GM19468 (cell line): ENCODE data around the gene PKNOX1.
"Not testable (repeated sequence)": the region's sequence is repeated elsewhere in the genome, so short reads cannot be mapped to it uniquely, and the experiment has no call there.

Experiments used
- ATAC-seq: cut with Tn5 transposase; IDR thresholded peaks from one replicate; pipeline ENCODE4 v1.9.1; 2021; ENCODE audit warnings: mild to moderate bottlenecking, moderate library complexity, moderate number of reproducible peaks; ENCODE audit not compliant: unreplicated experiment; ENCODE audit errors: extremely low read depth

The PKNOX1 gene

DNA sequence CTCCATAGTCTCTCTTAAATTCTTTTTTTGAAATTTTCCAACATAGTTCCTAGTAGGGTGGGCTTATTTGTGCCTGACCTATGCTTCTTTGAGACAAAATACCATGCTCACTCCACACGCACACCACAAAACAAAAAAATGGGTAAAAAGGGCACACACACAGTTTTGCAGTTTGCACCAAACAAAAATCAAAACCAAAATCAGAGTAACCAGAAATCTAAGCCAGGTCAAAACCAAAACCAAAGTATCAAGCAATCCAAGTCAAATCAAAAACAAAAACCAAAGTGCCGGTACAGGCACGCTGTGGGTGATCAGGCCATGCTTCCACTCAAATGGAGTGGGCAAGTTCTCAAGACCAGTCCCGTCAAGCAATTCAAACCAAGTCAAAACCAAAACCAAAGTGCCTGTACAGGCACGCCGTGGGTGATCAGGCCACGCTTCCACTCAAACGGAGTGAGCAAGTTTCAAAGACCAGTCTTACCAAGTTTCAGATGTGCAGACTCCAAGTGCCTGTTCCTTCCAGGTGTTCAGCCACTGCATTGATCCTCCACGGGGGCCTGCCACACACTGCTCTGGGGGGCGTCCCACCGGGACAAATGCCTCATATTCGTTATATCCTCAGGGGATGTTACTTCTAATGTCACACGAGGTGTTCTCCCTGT lies 25.1 kb upstream of the PKNOX1 start:
- ATAC-seq, result not testable (repeated sequence)

GRCh38 chr21:42951193-42951592 lies 23.2 kb upstream of the PKNOX1 start:
- not testable (repeated sequence) for ATAC-seq

GRCh38 chr21:42956824-42957630 lies 17.3 kb upstream of the PKNOX1 start:
- no peak for ATAC-seq

DNA sequence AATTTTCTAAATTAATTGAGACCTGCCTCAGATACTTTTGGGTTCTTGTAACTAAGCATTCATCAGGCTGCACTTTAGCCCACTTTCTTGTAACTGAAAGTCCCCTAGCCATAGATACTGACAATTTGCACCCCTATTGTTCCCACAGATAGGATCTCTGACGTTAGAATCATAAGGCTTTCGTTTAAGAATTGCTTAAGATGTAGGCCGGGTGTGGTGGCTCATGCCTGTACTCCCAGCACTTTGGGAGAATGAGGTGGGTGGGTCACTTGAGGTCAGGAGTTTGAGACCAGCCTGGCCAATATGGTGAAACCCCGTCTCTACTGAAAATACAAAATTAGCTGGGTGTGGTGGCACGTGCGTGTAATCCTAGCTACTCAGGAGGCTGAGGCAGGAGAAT lies 16.2 kb upstream of the PKNOX1 start:
- not testable (repeated sequence) for ATAC-seq

- no peak for ATAC-seq
Observed at GRCh38 chr21:42959728-42960127, 14.6 kb upstream of the PKNOX1 start.

DNA sequence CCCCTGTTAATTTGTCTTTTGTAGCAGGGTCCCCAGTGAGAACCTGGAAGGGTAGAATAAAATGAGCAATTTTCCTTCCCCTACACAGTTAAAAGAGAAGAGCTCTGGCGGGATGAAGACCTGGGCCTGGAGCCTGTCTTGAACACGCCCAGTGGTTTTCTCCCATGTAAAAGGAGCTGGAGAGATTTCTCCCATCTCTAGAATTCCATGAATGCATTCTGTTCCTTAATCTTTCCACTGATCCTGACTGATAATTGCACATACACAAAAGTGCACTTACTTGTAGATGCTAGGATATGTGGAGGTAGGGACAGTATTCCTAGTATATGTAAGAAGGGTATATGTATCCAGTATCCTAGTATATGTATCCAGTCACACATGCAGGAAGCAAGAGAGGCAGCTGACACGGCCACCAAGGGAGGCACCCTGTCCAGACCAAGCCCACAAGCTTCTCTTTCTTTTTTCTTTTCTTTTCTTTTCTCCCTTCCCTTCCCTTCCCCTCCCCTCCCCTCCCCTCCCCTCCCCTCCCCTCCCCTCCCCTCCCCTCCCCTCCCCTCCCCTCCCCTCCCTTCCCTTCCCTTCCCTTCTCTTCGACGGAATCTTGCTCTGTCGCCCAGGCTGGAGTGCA lies 11.9 kb upstream of the PKNOX1 start:
- no peak for ATAC-seq

GRCh38 chr21:42964086-42964485 lies 10.3 kb upstream of the PKNOX1 start:
- no peak for ATAC-seq

GRCh38 chr21:42964546-42965210 lies 9.7 kb upstream of the PKNOX1 start:
- ATAC-seq, result no peak

- no peak for ATAC-seq
Observed at GRCh38 chr21:42965211-42965560, 9.2 kb upstream of the PKNOX1 start.

GRCh38 chr21:42967616-42968015 lies 6.7 kb upstream of the PKNOX1 start:
- not testable (repeated sequence) for ATAC-seq

DNA sequence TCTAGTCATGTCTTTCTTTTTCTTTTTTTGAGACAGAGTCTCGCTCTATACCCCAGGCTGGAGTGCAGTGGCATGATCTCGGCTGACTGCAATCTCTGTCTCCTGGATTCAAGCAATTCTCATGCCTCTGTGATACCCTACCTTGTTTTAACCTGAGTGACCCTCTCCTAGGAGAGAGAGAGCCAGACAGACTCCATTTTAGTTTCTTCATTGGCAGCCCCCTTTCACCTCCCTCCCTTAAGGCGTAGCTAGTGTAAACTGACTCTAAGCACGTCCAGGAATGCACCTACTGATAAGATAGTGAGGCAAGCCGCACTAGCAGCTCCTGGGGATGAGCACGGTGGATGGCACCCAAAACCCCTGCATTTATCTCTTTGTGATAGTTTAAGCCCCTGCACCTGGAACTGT lies 5.2 kb upstream of the PKNOX1 start:
- no peak for ATAC-seq

- no peak for ATAC-seq
Observed at GRCh38 chr21:42970946-42971653, 3.3 kb upstream of the PKNOX1 start.

GRCh38 chr21:42971897-42972275 lies 2.5 kb upstream of the PKNOX1 start:
- no peak for ATAC-seq

- ATAC-seq, result no peak
Observed at GRCh38 chr21:42973309-42973990, 912 bp upstream of the PKNOX1 start.

DNA sequence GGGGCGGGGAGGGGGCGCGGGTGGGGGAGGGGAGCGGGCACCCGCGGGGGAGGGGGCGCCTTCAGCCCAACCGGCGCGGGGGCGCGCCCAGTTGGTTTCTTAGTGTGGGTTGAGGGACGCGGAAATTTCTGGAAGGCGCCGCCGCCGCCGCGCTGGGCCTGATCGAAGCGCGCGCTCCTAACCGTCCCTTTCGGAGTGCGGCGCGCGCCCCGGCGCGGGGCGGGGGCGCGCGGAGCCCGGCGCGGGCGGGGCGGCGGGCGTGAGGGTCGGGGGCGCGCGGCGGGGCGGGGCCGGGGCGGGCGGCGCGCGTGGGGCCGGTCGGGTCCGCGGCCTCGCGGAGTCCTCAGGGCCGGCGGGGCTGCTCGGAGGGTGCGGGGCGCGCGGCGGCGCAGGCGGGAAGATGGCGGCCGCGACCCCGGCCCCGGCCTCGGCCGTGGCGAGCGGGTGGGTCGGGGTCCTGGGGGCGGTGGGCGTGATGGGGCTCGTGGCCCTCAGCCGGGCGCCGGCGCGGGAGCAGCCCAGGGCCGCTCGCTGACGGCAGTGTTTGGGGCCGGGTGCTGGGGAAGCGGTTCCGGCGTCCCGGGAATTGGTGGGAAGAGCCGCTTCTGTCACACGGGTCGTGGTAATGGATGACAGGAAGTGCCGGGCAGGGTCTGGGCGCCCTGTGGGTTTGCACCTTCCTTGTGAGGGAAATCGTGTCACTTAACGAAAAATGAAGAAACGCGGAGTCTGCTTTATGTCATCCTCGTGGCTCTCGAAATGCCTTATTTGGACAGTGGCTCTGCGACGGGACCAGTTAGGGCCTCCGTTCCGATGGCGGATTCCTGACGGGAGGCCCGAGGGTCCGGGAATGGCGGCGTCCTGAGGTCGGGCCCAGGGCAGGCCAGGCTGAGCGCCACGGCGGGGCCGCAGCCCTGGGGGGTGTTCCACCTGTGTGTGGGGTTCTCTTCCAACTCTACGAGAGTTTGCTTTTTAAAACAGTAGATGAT lies 764 bp downstream of the PKNOX1 start:
- peak; percentile 6 for ATAC-seq

DNA sequence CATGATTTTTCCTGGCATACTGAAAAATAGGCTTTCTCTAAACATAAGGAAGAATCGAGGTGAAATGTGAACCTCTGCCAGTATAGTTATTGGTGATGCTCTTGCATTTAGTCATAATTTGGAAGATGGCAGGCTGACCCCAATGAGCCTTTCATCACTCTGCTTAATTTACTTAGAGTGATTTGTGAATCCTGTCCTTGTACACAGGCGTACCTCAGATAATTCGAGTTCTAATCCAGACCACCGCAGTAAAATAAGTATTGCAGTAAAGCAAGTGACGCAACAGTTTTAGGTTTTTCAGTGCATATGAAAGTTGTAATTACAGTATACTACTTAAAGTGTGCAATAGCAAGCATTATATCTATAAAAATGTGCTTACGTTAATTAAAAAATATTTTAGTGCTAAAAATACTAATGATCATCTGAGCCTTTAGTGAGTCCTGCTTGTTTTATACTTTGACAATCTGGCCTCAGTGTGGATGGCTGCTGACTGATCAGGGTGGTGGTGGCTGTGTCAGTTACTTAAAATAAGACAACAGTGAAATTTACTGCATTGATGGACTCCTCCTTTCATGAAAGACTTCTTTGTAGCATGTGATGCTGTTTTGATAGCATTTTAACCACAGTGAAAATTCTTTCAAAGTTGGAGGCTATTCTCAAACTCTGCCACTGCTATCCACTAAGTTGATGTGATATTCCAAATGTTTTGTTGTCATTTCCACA lies 1.7 kb downstream of the PKNOX1 start:
- ATAC-seq, result no peak

DNA sequence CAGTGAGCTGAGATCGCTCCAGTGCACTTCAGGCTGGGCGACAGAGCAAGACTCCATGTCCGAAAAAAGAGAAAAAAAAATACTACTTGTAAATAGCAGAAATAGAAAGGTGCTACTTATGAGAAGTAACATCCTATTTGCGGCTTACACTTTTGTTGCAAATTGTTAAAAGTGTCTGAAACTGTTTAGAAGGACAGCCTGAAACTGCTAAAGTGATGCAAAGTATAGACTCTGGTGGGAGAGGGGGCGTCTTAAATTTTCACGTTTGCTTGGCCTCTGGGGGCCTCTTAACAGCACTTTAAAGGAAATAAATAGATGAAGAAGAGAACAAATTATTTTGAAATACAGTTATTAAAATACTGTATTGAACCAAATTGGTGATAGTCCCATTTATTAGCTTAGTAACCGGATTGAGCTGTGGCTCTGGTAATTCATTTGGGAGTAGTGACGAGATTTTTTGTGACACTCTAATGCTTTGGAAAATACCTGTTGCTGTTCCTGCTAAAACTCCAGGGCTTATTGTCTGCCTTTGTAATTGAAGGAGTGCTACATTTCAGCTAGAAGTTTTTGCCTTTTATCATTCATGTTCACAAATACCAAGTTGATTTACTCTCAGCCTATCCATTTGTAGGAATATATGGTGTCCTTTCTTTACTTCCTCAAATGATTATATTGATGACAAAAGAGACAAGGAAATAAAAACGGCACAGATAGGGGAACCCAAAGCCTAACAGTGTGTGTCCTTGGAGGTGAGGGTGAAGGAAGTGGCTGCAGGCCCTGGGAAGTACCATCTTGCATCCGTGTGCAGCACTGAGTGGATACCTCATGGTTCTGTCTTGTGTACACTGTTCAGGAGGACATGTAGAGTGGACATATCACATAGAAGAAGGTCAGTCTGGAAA lies 6.2 kb downstream of the PKNOX1 start:
- ATAC-seq, result no peak
